PC-3 (cell line): ENCODE data around the gene CSTF2.

ENCODE experiments used
- CTCF ChIP-seq: fragments of 300-600 bp; sonication (generic); conservative IDR thresholded peaks from 2 replicates; pipeline ENCODE4 v1.5.1; 2017; ENCODE audit warnings: antibody characterized with exemption, low read depth, mild to moderate bottlenecking, low read length
- EZH2 ChIP-seq: fragments of 300-600 bp; sonication (generic); IDR thresholded peaks from one replicate; pipeline ENCODE4 v1.6.1; 2017; ENCODE audit warnings: antibody characterized with exemption, mild to moderate bottlenecking, low read length; ENCODE audit not compliant: unreplicated experiment

- TF ChIP-seq CTCF = no peak
- no peak for TF ChIP-seq EZH2
These were observed 50.3 kb downstream of the CSTF2 start for GRCh38 chrX:100870527-100870926.
